ELR (cell line): ENCODE results near the gene CXCL6.

Source experiments
- DNase-seq: peaks from one replicate; pipeline ENCODE4 v3.0.0-alpha.2; 2015; ENCODE audit warnings: low read depth

The CXCL6 gene

DNA sequence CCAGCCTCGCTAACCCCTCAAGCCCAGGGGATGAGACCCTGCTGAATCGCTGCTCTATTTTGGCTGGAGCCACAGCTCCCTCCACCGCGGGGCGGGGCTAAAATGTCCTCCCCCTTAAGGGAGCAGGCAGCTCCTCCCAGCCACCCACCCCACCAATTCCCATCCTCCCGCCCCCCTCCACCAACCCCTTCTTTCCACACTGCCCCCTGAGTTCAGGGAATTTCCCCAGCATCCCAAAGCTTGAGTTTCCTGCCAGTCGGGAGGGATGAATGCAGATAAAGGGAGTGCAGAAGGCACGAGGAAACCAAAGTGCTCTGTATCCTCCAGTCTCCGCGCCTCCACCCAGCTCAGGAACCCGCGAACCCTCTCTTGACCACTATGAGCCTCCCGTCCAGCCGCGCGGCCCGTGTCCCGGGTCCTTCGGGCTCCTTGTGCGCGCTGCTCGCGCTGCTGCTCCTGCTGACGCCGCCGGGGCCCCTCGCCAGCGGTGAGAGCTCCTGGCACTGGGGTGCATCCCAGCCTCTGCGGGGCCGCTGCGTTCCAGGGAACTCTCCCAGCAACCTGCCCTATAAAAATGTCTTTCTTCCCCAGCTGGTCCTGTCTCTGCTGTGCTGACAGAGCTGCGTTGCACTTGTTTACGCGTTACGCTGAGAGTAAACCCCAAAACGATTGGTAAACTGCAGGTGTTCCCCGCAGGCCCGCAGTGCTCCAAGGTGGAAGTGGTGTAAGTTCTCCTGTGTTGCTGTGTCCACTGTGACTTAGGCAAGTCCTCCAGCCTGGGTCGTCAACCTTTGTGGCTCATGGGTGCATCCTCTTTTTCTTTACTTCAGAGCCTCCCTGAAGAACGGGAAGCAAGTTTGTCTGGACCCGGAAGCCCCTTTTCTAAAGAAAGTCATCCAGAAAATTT, at the start of gene CXCL6:
Gene CXCL6, plus strand, starts transcription at position 306 of the 907 bp plus-strand sequence. Its CDS starts 73 bp downstream, at position 379.
- DNase-seq = peak; percentile 61

DNA sequence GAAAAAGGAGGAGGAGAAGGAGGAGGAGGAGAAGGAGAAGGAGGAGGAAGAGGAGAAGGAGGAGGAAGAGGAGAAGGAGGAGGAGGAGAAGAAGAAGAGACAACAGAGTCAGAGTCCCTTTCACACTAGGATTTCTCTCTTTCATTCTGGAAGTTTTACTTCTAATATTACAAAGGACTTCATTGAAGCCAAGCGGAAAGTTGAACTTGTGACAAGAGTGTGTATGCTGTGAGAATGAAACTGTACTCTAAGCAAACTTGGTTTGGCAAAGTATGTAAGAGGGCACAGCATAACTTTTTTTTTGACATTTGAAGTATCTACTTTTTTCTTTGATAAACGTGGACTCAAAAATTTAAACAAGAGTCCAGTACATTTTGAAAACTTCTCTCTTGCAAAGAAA, 48.1 kb upstream of the CXCL6 start:
- DNase-seq = no peak

DNA sequence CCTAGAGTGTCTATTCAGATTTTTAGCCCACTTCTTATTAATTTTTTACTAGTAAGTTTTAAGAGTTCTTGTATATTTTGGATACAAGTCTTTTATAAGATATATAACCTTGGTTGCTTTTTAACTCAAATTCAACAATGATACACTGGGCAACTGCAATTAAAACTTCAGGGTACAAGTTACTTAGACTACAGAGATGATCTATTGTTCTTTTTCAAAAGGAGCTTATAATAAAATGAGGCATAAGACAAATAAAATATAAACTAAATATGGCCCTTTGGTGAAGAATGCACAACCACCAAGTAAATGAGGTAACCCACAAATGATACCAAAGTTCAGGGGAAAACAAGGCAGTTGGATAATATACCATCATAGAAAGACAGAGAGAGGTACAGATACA, 37.6 kb upstream of the CXCL6 start:
- DNase-seq = no peak

DNA sequence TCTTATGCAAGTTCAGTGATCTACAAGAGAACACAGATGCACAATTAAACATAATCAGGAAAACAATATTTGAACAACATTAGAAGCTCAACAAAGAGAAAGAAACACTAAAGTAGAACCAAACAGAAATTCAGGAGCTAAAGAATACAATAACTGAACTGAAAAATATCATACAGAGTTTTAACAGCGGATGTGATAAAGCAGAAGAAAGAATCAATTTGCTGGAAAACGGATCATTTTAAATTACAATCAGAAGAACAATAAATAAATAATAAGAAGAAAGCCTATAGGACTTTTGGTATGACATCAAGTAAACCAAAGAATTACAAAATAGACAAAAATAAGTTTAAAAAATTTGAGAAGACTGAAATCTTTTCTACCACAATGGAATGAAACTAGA, 36.3 kb upstream of the CXCL6 start:
- no peak for DNase-seq

DNA sequence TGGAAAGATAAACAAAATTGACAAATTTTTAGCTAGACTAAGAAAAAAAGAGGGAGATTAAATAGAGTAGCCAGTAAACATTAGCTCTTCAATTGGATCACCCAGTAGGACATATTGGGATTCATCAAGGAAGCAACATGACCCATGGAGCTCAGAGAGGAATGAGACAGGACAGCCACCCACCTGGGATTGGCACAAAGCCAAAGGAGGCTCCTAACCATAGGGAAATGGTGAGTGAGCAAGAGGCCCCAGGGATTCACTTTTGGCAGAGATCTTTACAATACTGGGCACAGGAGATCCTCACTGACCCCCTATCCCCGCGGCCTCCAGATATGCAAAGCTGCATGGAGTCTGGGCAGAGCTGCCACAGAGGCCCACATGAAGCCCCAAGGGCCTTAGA, 34.8 kb upstream of the CXCL6 start:
- no peak for DNase-seq

DNA sequence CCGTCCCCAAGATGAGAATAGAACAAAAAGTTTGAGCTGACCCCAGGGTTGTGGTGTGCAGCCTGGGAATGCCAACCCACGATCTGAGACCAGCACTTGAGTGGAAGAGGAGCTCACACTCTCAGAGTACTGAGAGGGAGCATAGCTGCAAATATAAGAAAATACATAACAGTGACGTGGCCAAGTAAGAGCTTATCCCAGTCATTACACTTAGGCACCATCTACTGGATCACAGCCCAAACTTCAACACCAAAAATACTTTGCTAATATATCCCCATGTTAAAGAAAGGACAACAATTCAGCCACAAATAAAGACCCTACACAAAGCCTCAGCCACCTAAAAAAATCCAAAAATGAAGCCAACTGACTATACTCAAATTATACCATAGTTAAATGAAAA, 33.3 kb upstream of the CXCL6 start:
- DNase-seq = no peak

DNA sequence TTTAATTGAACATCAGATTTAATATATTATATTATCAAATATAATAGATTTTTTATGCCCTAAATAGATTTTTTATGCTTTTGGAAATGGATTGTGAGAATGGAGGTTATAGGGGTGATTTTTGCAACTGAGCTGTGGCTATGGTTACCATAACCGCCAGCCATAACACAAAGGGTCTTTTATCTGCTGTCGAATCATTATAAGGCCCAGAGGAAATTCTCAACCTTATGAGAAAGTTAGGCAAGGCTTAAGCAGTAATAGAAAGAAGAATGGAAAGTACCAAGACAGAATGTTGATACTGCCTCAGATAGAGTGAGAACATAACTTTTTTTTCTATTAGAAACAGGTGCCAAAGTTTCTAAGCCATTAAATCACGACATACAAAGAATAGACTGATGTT, 26.3 kb upstream of the CXCL6 start:
- DNase-seq = no peak

DNA sequence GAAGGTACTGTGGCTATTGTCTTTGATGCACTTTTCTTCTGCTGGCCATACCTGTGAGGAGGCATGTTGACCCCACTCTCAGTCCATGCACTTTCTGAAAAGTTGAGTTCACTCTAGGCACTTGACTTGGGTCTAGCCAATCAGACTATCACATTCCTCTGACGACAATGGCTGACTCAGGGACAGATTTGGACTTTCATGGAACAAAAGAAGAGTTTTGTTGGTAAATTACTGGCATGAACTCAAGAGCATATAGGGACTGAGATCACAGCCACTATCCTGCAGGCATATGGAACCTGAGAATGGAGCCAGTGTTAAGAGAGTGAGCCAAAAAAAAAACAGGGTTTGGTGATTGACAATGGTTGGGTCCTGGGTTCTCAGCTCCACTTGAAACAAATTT, 24.6 kb upstream of the CXCL6 start:
- DNase-seq = no peak

DNA sequence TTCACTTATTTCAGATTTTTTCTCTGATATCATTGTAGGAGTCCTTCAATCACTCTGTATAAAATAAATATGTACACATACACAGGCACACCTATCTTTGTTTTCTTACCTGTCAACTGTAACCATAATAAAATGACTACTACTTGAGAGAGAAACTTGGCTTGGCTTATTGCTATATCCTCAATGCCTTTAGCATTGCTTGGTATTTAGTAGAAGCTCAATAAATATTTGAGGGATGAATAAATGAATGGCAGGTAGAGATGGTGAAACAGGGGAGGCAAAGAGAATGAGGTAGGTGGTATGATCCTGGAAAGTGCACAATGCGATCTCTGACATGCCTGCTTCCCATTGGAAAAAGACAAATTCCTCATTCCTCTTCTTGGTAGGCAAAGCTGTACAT, 21.8 kb upstream of the CXCL6 start:
- DNase-seq = no peak

DNA sequence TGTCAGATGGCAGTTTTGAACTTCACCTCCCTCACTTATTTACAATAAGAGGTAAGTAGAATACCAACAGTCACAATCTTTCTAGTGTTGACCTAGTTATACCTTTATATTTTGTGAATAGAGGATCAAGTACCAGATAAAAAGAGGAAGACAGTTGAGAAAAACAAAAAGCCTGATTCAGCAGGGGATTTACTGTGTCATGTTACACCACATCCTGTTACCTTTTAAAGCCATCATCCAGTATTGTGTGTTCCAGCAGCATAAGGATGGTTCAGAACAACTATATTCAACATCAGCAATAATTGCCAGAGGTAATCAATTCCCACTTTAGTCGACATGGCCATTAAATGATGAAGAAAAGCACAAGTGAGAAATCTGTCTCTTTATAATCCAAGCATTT, 21.3 kb upstream of the CXCL6 start:
- peak; percentile 42 for DNase-seq

DNA sequence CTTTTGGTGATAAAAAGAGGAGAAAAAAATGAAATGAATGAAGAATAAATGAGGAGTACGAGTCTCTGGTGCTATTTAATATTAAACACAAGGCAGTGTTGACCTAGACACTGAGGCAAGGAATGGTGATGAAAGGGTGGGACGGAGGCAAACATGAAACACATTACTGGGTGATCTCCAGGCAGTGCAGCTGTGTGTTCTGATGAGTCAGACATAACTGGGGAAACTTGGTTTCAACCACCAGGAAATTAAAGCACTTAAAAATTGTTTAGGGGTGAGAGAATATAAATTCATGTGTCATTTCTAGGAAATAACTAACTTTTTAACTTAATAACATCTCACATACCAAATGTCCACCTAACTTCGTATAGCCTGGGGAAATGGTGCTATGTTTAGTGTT, 19.7 kb upstream of the CXCL6 start:
- peak; percentile 74 for DNase-seq

DNA sequence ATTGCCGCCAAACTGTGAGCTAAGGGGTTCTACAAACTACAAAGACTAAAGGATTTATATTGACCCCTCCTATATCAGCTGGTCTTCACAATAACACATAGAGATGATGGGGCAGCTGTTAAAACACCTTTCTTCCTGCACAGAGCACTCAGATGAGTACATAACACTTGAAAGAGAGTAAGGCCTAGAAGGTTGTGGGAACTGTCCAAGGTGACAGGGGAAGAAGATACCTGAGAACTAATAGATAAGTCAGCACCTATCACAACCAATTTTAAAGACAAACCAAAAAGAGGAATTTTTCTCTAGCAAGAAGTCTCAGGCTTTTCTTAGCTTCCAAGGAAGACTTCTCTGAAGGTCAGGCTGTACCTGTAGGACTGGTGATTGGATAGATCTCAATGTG, 19.1 kb upstream of the CXCL6 start:
- no peak for DNase-seq

DNA sequence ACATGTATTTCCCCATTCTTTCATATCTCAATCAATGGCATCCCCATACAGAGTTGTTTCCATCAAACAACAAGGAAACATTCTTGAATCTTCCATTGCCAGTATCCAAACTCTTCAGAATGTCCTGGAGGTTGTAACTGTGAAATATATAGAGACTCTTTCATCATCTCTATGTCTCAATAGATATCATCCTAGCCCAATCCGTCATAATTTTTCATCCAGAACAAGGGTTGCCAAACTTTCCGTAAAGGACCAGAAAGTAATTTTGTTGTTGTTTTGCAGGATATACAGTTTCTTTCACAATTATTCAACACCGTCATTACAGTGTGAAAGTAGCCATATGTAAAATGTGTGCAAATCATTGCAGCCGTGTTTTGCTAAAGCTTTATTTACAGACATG, 15.2 kb upstream of the CXCL6 start:
- no peak for DNase-seq

DNA sequence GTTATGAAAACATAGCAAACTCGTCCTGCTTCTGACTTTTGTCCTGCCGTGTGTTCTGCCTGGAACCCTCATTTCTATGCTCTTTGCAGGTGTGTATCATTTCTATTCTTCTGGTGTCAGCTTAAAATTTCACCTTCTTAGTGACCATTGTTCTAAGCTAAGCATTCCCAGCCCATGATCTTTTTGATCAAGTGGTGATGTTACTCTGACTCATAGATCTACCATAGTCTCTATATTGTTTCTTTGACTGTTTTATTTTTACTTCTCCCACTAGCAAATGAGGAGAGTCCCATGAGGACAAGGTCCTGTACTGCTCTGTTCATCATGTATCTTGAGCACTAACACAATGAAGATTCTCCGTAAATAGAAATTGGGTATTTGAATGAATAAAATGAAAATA, 14.1 kb upstream of the CXCL6 start:
- peak; percentile 67 for DNase-seq

DNA sequence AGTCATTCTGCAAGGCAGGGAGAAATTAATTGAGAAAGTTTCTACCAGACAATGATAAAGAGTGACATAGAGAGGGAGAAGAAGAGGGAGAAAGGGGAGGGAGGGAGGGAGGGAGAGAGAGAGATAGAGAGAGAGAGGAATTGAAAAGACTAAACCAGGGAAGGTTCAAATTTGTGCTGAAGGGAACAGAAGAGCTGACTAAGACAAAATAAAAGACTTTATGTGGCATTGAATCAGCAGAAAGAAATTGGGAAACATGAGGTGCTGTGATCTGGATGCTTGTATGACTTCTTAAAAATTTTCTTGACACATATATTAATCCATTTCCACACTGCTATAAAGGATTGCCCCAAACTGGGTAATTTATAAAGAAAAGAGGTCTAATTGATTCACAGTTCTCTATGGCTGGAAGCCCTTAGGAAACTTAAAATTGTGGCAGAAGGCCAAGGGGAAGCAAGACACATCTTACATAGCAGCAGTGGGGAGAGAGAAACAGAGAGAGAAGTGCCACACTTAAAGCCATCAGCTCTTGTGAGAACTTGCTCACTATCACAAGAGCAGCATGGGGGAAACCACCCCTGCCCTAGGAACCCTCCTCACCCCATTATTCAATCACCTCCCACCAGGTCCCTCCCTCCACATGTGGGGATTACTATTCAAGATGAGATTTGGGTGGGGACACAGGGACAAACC, 13.5 kb upstream of the CXCL6 start:
- DNase-seq = no peak

DNA sequence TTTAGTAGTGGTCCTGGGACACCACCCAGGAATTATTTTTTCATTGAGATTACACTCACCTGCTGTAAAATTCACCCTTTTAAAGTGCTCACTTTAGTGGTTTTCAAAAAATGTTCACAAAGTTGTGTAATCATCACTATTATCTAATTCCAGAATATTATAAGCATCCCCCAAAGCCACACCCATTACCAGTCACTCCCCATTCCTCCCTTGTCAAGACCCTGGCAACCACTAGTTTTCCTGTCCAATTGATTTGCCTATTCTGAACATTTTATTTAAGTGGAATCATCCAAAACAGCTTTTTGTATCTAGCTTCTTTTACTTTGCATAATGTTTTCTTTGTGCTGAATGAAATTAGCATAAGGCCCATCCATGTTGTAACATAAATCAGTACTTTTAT, 12.7 kb upstream of the CXCL6 start:
- DNase-seq = no peak

DNA sequence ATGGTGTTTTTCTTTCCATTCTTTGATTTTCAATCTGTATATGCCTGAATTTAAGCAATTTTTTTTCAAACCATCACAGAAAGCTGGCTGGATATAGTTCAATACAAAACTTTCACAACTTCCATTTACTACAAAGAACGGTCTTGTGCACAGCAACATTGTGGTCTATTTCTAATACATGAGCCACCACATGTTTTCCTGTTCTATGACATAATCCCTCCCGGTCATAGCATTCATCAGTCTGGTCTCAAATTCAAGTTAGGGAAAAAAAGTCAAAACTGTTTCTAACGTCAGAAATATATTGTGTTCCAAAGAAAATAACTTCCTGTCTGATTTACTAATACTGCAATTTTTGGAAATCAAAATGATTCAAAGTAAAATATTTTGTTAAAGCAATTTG, 7.5 kb upstream of the CXCL6 start:
- peak; percentile 76 for DNase-seq

DNA sequence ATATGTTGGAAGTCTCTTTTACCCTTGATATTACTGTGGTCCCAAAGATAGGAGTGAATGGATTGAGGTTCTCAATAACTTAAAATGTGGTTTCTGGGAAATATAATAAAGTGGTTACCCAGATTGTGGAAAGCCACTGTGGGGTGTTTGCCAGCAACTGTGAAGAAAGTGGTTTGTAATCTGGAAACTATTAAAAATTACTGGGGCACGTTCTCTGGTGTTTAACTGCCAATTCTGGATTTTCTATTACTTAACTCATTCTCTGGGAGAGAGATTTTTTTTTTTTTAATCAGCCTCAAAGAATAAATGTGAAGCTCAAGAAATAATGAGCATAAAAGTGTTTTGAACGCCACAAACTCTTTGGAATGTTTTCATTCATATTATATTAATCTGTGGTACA, 4.9 kb upstream of the CXCL6 start:
- DNase-seq = no peak

DNA sequence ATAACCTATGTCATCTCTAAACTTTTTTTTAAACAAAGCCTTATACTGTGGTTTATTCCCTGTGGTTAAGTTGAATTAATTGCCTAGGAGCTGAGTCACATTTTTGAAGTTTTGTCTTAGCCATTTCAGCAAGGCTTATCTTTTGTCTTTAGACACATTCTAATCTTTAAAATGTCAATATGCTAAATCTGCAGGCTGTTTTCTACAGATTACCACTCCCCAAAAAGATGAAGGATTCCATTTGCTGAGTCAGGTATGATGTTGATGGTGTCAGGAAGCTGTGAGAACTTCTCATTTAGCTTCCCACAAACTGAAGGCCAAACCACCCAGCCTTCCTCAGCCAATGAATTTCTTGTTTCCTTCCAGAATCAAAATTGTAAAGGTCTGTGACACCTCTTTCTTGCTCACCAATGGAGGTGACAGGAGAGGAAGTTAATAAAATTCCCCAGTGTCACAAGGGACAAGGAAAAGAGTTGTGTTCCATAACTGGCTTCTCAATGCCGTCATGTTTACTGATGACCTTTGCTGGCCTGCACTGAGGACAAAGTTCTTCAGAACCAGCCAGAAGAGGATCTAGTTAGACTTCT, 3.7 kb upstream of the CXCL6 start:
- DNase-seq = peak; percentile 66

DNA sequence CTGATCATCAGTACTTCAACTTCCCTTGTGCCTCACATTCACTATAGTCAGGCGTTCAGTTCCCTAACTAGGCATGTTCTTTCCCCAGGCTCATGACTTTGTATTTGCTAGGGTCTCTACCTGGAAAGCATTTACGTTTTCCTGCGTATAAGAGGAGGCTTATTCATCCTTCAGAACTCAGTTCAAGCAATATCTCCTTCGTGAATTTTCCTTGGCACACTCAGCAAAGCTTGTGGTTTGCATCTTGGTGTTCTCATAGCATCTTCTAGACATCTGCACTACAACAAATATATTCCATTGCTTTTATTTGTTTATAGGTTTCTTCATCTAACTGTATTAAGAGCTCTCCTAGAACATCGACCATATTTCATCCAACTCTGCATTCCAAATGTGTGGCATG, 2.6 kb downstream of the CXCL6 start:
- no peak for DNase-seq

DNA sequence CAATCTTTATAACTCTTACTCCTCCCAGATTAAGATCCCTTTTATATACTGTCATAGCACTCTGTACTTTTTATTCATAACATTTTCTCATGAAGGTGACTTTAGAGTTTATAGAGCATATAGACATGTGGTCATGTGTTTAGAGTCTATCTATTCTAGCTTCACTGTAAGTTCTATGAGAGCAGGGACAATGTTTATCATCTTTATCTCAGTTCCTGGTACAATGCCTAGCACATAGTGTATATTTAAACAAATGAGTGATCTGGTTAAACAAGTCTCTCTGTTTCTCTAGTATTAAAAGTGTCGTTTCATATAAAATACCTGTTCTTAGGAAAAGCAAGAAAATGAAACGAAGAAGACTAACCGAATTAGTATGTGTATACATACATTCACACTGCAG, 3.2 kb downstream of the CXCL6 start:
- DNase-seq = no peak

DNA sequence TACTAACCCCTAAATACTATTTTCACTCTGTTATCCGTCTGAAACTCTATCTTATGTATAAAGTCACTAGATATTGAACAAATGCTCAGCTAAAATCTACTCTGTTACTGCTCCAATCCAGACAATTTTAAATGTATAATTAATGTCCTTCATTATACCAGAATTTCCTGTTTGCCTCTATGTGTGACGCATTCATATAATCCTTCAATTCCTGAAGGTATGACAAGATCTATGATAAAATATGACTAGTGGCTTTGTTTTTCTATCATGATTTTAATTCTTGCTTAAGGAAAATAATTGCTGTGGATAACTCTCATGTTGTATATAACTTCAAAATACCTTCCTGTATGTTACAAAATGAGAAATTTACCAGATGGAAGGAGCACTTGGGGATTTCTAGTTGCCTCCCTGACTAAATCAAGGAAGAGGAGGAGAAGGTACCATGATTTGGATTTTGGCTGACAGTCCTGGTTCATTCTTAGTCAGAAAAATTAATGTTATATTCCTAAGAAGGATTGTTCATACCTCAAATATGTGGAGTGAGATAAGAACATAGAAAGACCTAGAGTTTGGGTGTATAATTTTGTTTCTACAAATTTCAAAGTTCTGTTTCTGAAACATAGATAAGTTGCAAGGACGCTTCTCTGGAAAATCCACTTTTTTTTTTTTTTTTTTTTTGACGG, 4.9 kb downstream of the CXCL6 start:
- peak; percentile 37 for DNase-seq

DNA sequence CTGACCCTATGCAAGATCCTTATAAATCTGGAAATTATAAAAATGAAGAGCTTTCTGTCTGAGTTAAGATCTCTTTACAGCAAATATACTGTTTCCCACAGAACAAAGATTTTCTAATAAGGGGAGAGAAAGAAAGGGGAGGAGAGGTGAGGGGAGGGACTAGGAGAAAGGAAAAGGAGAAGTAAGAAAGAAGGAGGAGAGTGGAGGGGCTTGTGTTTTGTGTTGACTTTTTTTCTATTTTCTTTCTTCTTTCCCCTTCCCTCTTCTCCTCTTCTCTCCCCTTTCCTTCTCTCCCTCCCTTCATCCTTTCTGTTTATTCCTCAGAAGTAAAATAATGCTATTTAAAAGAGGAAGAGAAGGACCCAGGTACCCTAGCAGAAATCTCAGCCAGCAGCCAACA, 6.2 kb downstream of the CXCL6 start:
- no peak for DNase-seq
